HepG2 (cell line): Measurements from ENCODE around the gene RAB30. TPM values are rescaled to one million over a fixed set of nuclear protein-coding genes. Genes with fewer than 3 reads are reported as not detected.
A peak's percentile ranks its signal among the peaks of the same experiment; 100 is the strongest.

Source experiments
- BCL6 ChIP-seq: IDR thresholded peaks from 2 replicates; pipeline ENCODE4 v1.6.1; 2016; ENCODE audit warnings: missing genetic modification reagents, missing compliant biosample characterization
- HMGA1 ChIP-seq: sonication (generic); formaldehyde crosslinking; conservative IDR thresholded peaks from 2 replicates; pipeline ENCODE4 v1.4.0; 2020; ENCODE audit warnings: missing genetic modification reagents
- HOXD1 ChIP-seq: sonication (generic); formaldehyde crosslinking; IDR thresholded peaks from 2 replicates; pipeline ENCODE4 v1.5.0; 2020; ENCODE audit warnings: missing genetic modification reagents
- MIXL1 ChIP-seq: IDR thresholded peaks from 2 replicates; pipeline ENCODE4 v1.6.1; 2016
- MNT ChIP-seq: fragments of 450-650 bp; IDR thresholded peaks from 2 replicates; pipeline ENCODE4 v1.6.1; 2016
- NAIF1 ChIP-seq: sonication (generic); formaldehyde crosslinking; IDR thresholded peaks from 2 replicates; pipeline ENCODE4 v1.5.0; 2020; ENCODE audit warnings: mild to moderate bottlenecking, missing genetic modification reagents, borderline replicate concordance
- NFATC3 ChIP-seq: sonication (generic); formaldehyde crosslinking; IDR thresholded peaks from 2 replicates; pipeline ENCODE4 v1.5.1; 2020; ENCODE audit warnings: mild to moderate bottlenecking, missing genetic modification reagents
- RERE ChIP-seq: IDR thresholded peaks from 2 replicates; pipeline ENCODE4 v1.6.1; 2016; ENCODE audit warnings: low read depth, missing genetic modification reagents, missing compliant biosample characterization
- SIX4 ChIP-seq: sonication (generic); formaldehyde crosslinking; IDR thresholded peaks from 2 replicates; pipeline ENCODE4 v1.4.0; 2020; ENCODE audit warnings: missing genetic modification reagents
- SMYD3 ChIP-seq: sonication (generic); formaldehyde crosslinking; IDR thresholded peaks from 2 replicates; pipeline ENCODE4 v1.8.1; 2023; ENCODE audit warnings: mild to moderate bottlenecking, missing genetic modification reagents
- TCF7L2 ChIP-seq: IDR thresholded peaks from 2 replicates; pipeline ENCODE4 v1.6.1; 2011; ENCODE audit warnings: mild to moderate bottlenecking, low read depth, low read length, moderate library complexity
- TEAD2 ChIP-seq: sonication (generic); formaldehyde crosslinking; IDR thresholded peaks from 2 replicates; pipeline ENCODE4 v1.9.0; 2021; ENCODE audit warnings: missing genetic modification reagents
- ZBTB26 ChIP-seq: IDR thresholded peaks from 2 replicates; pipeline ENCODE4 v1.6.1; 2016; ENCODE audit warnings: missing compliant biosample characterization, missing genetic modification reagents, borderline replicate concordance
- ZBTB4 ChIP-seq: sonication (generic); formaldehyde crosslinking; IDR thresholded peaks from 2 replicates; pipeline ENCODE4 v1.4.0; 2020; ENCODE audit warnings: missing genetic modification reagents, mild to moderate bottlenecking, borderline replicate concordance
- ZNF230 ChIP-seq: sonication (generic); formaldehyde crosslinking; IDR thresholded peaks from 2 replicates; pipeline ENCODE4 v1.4.0; 2020; ENCODE audit warnings: mild to moderate bottlenecking, missing genetic modification reagents
- ZNF296 ChIP-seq: sonication (generic); formaldehyde crosslinking; conservative IDR thresholded peaks from 2 replicates; pipeline ENCODE4 v1.5.0; 2020; ENCODE audit warnings: mild to moderate bottlenecking, missing genetic modification reagents
- ZNF30 ChIP-seq: sonication (generic); formaldehyde crosslinking; IDR thresholded peaks from 2 replicates; pipeline ENCODE4 v1.5.0; 2020; ENCODE audit warnings: mild to moderate bottlenecking, missing genetic modification reagents
- ZNF430 ChIP-seq: sonication (generic); formaldehyde crosslinking; IDR thresholded peaks from 2 replicates; pipeline ENCODE4 v1.9.0; 2021; ENCODE audit warnings: mild to moderate bottlenecking, missing genetic modification reagents
- ZNF549 ChIP-seq: sonication (generic); formaldehyde crosslinking; IDR thresholded peaks from 2 replicates; pipeline ENCODE4 v1.5.0; 2020; ENCODE audit warnings: missing genetic modification reagents
- ZNF790 ChIP-seq: sonication (generic); formaldehyde crosslinking; IDR thresholded peaks from 2 replicates; pipeline ENCODE4 v1.8.0; 2022; ENCODE audit warnings: missing genetic modification reagents, mild to moderate bottlenecking, borderline replicate concordance
- ZNF841 ChIP-seq: sonication (generic); formaldehyde crosslinking; IDR thresholded peaks from 2 replicates; pipeline ENCODE4 v1.8.1; 2023; ENCODE audit warnings: missing genetic modification reagents, borderline replicate concordance
- polyA plus RNA-seq, 8 experiments: library from polyadenylated mRNA; depleted of rRNA in 3 of 8; stranded (reverse) in 7 of 8; unstranded in 1 of 8; fragments of >200 nt; fragmentation: Illumina TruSeq in 4 of 8; extraction: Trizol in 4 of 8; gene quantifications; 2 replicates each; pipeline versions ENCODE4 v1.2.1 to v1.2.3, GENCODE V29; 2011 to 2016; ENCODE audit warnings: low read depth in 4 of 8, missing spikeins in 1 of 8, mixed read lengths in 1 of 8; ENCODE audit not compliant: insufficient read depth in 1 of 8
- total RNA-seq, 5 experiments: library from RNA; depleted of rRNA; stranded (reverse); fragments of >200 nt; fragmentation: Illumina TruSeq; extraction: Trizol; gene quantifications; 2 replicates each; pipeline ENCODE4 v1.2.3, GENCODE V29; 2016; ENCODE audit warnings: low read depth in 1 of 5

The RAB30 gene
- total and polyA plus RNA-seq, 2 of the 13 experiments (the other 11 are each of a cell fraction or from before 2014, with no cell fraction given), result 3.7 to 5.0 TPM

- TF ChIP-seq ZNF30 (CRISPR knock-in tag) (no peak), TEAD2 (CRISPR knock-in tag) (no peak), SIX4 (no peak), ZNF549 (no peak), ZNF790 (CRISPR knock-in tag) (no peak), RERE (CRISPR knock-in tag) (no peak), NAIF1 (CRISPR knock-in tag) (no peak), MIXL1 (no peak), HMGA1 (CRISPR knock-in tag) (no peak), ZNF230 (no peak), ZNF430 (CRISPR knock-in tag) (no peak), ZNF296 (CRISPR knock-in tag) (no peak), MNT (no peak), ZBTB26 (no peak), TCF7L2 (no peak), SMYD3 (CRISPR knock-in tag) (0 out of 2 replicates have a peak, but pooled peaks have one; percentile 39), BCL6 (CRISPR knock-in tag) (0 out of 2 replicates have a peak, but pooled peaks have one; percentile 48), HOXD1 (CRISPR knock-in tag) (no peak), ZBTB4 (CRISPR knock-in tag) (no peak), NFATC3 (CRISPR knock-in tag) (no peak), ZNF841 (CRISPR knock-in tag) (no peak)
Observed at GRCh38 chr11:83025267-83025704, 46.4 kb downstream of the RAB30 start (continued).
